ENCODE measurements around the gene PCDHB10. TPM values are rescaled to one million over a fixed set of nuclear protein-coding genes. Genes with fewer than 3 reads are reported as not detected.

Gene PCDHB10
- total and polyA plus RNA-seq, 4 donors: 0.07 to 0.17 (median 0.10) TPM

- H3K4me1 ChIP-seq (ENCODE audit: control insufficient read depth in 4 of 4, insufficient read depth in 4 of 4, low read length in 3 of 4): no peaks in the 10 kb centered on the region
- H3K27ac ChIP-seq (ENCODE audit: low read depth in 1 of 2, low read length in 2 of 2): no peak overlapping the region
- 33% methylated on average over 33 of the region's 33 CpGs for WGBS
- no peak overlapping the region for H3K4me3 ChIP-seq (ENCODE audit: low read depth in 1 of 3, low read length in 3 of 3)
- no peaks in the 10 kb centered on the region for H3K36me3 ChIP-seq (ENCODE audit: control insufficient read depth in 4 of 4, insufficient read depth in 3 of 4, low read depth in 1 of 4, low read length in 3 of 4)
- peaks cover 0 to 6% (median 0%) of the 10 kb centered on the region in 4 donors for H3K27me3 ChIP-seq (ENCODE audit: control insufficient read depth in 4 of 4, insufficient read depth in 4 of 4, low read length in 3 of 4)
- no peak overlapping the region for H3K9ac ChIP-seq (ENCODE audit: low read depth in 1 of 2, low read length in 2 of 2)
- DNase-seq (ENCODE audit: low spot score): no peak
- no peak for TF ChIP-seq EGR1 (IDR thresholded peaks at IDR 0.05; ENCODE audit: low read depth in 2 of 2)
- TF ChIP-seq REST (IDR thresholded peaks at IDR 0.05): no peak
- TF ChIP-seq MAX (IDR thresholded peaks at IDR 0.05): no peak
- no peak for TF ChIP-seq SP1 (IDR thresholded peaks at IDR 0.05)
- TF ChIP-seq CTCF (IDR thresholded peaks at IDR 0.05; ENCODE audit: low read depth, low read length, missing input control): no peak
- no peak for TF ChIP-seq FOXA1 (IDR thresholded peaks at IDR 0.05)
- no peak for TF ChIP-seq ATF3 (IDR thresholded peaks at IDR 0.05)
- no peak for TF ChIP-seq YY1 (IDR thresholded peaks at IDR 0.05)
- TF ChIP-seq HNF4G (IDR thresholded peaks at IDR 0.05): no peak
- no peak for TF ChIP-seq TAF1 (conservative IDR thresholded peaks at IDR 0.05)
- TF ChIP-seq NR2F2 (IDR thresholded peaks at IDR 0.05): no peak
- no peak for TF ChIP-seq ZBTB33 (IDR thresholded peaks at IDR 0.05)
- no peak for TF ChIP-seq GABPA (IDR thresholded peaks at IDR 0.05 in 1 of 2, conservative IDR thresholded peaks at IDR 0.05 in 1 of 2)
- TF ChIP-seq RAD21 (IDR thresholded peaks at IDR 0.05): no peak
- no peak for TF ChIP-seq HNF4A (conservative IDR thresholded peaks at IDR 0.05)
- no peak for TF ChIP-seq FOXA2 (IDR thresholded peaks at IDR 0.05)
- H3K9me3 ChIP-seq (ENCODE audit: control insufficient read depth in 4 of 4, low read length in 3 of 4): peaks cover 14 to 32% (median 18%) of the 10 kb centered on the region in 4 donors
Measured at GRCh38 chr5:141150224-141150992, 41.7 kb upstream of the PCDHB10 start.
